IMR-90 (cell line): ENCODE data around the gene TANK. TPM values are rescaled to one million over a fixed set of nuclear protein-coding genes. Genes with fewer than 3 reads are reported as not detected.

ENCODE experiments used
- ATAC-seq: fragments of 200-7000 bp; cut with Tn5 transposase; 2 replicates; pipeline ENCODE4 v1.9.1; 2020; ENCODE audit warnings: low read depth, mild to moderate bottlenecking, moderate library complexity
- BruUV-seq: library from RNA; stranded (reverse); fragments of 400-500 nt; replicated peaks from 2 replicates; lab custom pipeline; 2021; lab: Mats Ljungman, UMichigan
- CTCF ChIA-PET: fragments of 300-600 bp; formaldehyde crosslinking; extraction: SDS; loops from one replicate; lab custom pipeline; 2021; ENCODE audit warnings: antibody characterized with exemption; lab: Yijun Ruan, JAX
- POLR2A ChIA-PET: fragments of 300-600 bp; sonication (Branson Sonifier 250); formaldehyde crosslinking; loops from one replicate; lab custom pipeline; 2022; ENCODE audit warnings: antibody characterized with exemption; ENCODE audit not compliant: unreplicated experiment; lab: Charles Lee
- DNase-seq: peaks from one replicate; pipeline ENCODE4 v3.0.0; 2013
- H2AFZ ChIP-seq: replicated peaks from 2 replicates; pipeline ENCODE3; 2013; ENCODE audit warnings: low read length, mild to moderate bottlenecking; ENCODE audit not compliant: poor library complexity
- H2AK5ac ChIP-seq: 2 replicates; pipeline ENCODE4 v1.6.1; 2013; ENCODE audit warnings: low read depth, low read length, inconsistent platforms
- H2AK9ac ChIP-seq: replicated peaks from 2 replicates; pipeline ENCODE3; 2013; ENCODE audit warnings: mild to moderate bottlenecking, low read depth, low read length, moderate library complexity; ENCODE audit not compliant: poor library complexity
- H2BK120ac ChIP-seq: 2 replicates; pipeline ENCODE4 v1.6.1; 2013; ENCODE audit warnings: low read depth, low read length, inconsistent platforms
- H2BK15ac ChIP-seq: 3 replicates; pipeline ENCODE4 v1.6.1; 2013; ENCODE audit warnings: low read depth, low read length, inconsistent platforms
- H2BK20ac ChIP-seq: 2 replicates; pipeline ENCODE4 v1.6.1; 2013; ENCODE audit warnings: low read depth, mild to moderate bottlenecking, inconsistent platforms, low read length, moderate library complexity
- H2BK5ac ChIP-seq: 2 replicates; pipeline ENCODE4 v1.6.1; 2013; ENCODE audit warnings: mild to moderate bottlenecking, low read depth, low read length, inconsistent platforms; ENCODE audit not compliant: poor library complexity, severe bottlenecking
- H3K14ac ChIP-seq: replicated peaks from 2 replicates; pipeline ENCODE4 v1.6.1; 2013; ENCODE audit warnings: low read depth, low read length, inconsistent platforms
- H3K18ac ChIP-seq: 2 replicates; pipeline ENCODE4 v1.6.1; 2013; ENCODE audit warnings: low read depth, low read length, control low read depth
- H3K23ac ChIP-seq: 2 replicates; pipeline ENCODE4 v1.6.1; 2013; ENCODE audit warnings: low read depth, low read length, inconsistent platforms
- H3K27ac ChIP-seq: 2 replicates; pipeline ENCODE4 v1.5.1; 2013; ENCODE audit warnings: mild to moderate bottlenecking, control low read depth, low read length; ENCODE audit not compliant: insufficient read depth
- H3K27me3 ChIP-seq: 2 replicates; pipeline ENCODE4 v1.6.1; 2013; ENCODE audit warnings: low read length; ENCODE audit not compliant: control insufficient read depth, insufficient read depth
- H3K36me3 ChIP-seq: 2 replicates; pipeline ENCODE4 v1.6.1; 2013; ENCODE audit warnings: low read length, mixed read lengths; ENCODE audit not compliant: control insufficient read depth, insufficient read depth
- H3K4ac ChIP-seq: 2 replicates; pipeline ENCODE4 v1.6.1; 2013; ENCODE audit warnings: low read depth, low read length, inconsistent platforms
- H3K4me1 ChIP-seq: 2 replicates; pipeline ENCODE4 v1.6.1; 2013; ENCODE audit warnings: low read length, mixed read lengths; ENCODE audit not compliant: control insufficient read depth, insufficient read depth
- H3K4me2 ChIP-seq: 2 replicates; pipeline ENCODE4 v1.6.1; 2013; ENCODE audit warnings: low read depth, mild to moderate bottlenecking, control low read depth, low read length, moderate library complexity
- H3K4me3 ChIP-seq: 2 replicates; pipeline ENCODE4 v1.5.1; 2013; ENCODE audit warnings: low read depth, mild to moderate bottlenecking, control low read depth, low read length, moderate library complexity; ENCODE audit not compliant: insufficient read depth
- H3K56ac ChIP-seq: 2 replicates; pipeline ENCODE4 v1.6.1; 2013; ENCODE audit warnings: low read length, inconsistent platforms; ENCODE audit not compliant: insufficient read depth; ENCODE audit errors: extremely low read depth
- H3K79me1 ChIP-seq, 2 experiments: 2 replicates each; pipeline ENCODE4 v1.6.1; 2013; ENCODE audit warnings: low read length in 2 of 2, inconsistent platforms in 1 of 2, low read depth in 1 of 2
- H3K9ac ChIP-seq: 2 replicates; pipeline ENCODE4 v1.6.1; 2013; ENCODE audit warnings: low read depth, low read length, control low read depth
- H3K9me1 ChIP-seq: 2 replicates; pipeline ENCODE4 v1.6.1; 2013; ENCODE audit warnings: low read length, inconsistent platforms; ENCODE audit not compliant: insufficient read depth
- H3K9me3 ChIP-seq: 2 replicates; pipeline ENCODE4 v1.6.1; 2013; ENCODE audit warnings: low read length; ENCODE audit not compliant: control insufficient read depth, insufficient read depth
- H4K20me1 ChIP-seq: 2 replicates; pipeline ENCODE4 v1.6.1; 2013; ENCODE audit warnings: low read length, inconsistent platforms; ENCODE audit not compliant: insufficient read depth
- H4K5ac ChIP-seq: 2 replicates; pipeline ENCODE4 v1.6.1; 2013; ENCODE audit warnings: mild to moderate bottlenecking, low read depth, low read length, control low read depth
- H4K8ac ChIP-seq, 2 experiments: 2 replicates each; pipeline ENCODE4 v1.6.1; 2013; ENCODE audit warnings: low read depth in 2 of 2, low read length in 2 of 2, control low read depth in 1 of 2, inconsistent platforms in 1 of 2
- H4K91ac ChIP-seq: 2 replicates; pipeline ENCODE4 v1.6.1; 2013; ENCODE audit warnings: low read depth, low read length, inconsistent platforms; ENCODE audit not compliant: insufficient read depth
- CEBPB ChIP-seq: IDR thresholded peaks from 2 replicates; pipeline ENCODE4 v1.6.1; 2012; ENCODE audit warnings: low read depth, low read length, improper control_type of control experiment
- CHD1 ChIP-seq: IDR thresholded peaks from 2 replicates; pipeline ENCODE4 v1.6.1; 2012; ENCODE audit warnings: low read depth, low read length, improper control_type of control experiment
- ELK1 ChIP-seq: fragments of 150-350 bp; IDR thresholded peaks from 2 replicates; pipeline ENCODE4 v1.6.1; 2016; ENCODE audit warnings: low read depth, mild to moderate bottlenecking, low read length, moderate library complexity, borderline replicate concordance
- FOS ChIP-seq: fragments of 150-350 bp; IDR thresholded peaks from 2 replicates; pipeline ENCODE4 v1.6.1; 2016; ENCODE audit warnings: low read depth, low read length
- MAFK ChIP-seq: IDR thresholded peaks from 2 replicates; pipeline ENCODE4 v1.6.1; 2012; ENCODE audit warnings: low read depth, low read length, improper control_type of control experiment
- MAZ ChIP-seq: IDR thresholded peaks from 2 replicates; pipeline ENCODE4 v1.6.1; 2012; ENCODE audit warnings: low read depth, mild to moderate bottlenecking, low read length, improper control_type of control experiment, moderate library complexity, borderline replicate concordance
- MXI1 ChIP-seq: IDR thresholded peaks from 2 replicates; pipeline ENCODE4 v1.6.1; 2012; ENCODE audit warnings: low read depth, mild to moderate bottlenecking, low read length, moderate library complexity, borderline replicate concordance
- NFE2L2 ChIP-seq: fragments of 150-350 bp; IDR thresholded peaks from 2 replicates; pipeline ENCODE4 v1.6.1; 2016; ENCODE audit warnings: low read depth, mild to moderate bottlenecking, low read length
- POLR2A ChIP-seq: IDR thresholded peaks from 2 replicates; pipeline ENCODE4 v1.6.1; 2012; ENCODE audit warnings: mild to moderate bottlenecking, low read depth, low read length
- RAD21 ChIP-seq: IDR thresholded peaks from 2 replicates; pipeline ENCODE4 v1.6.1; 2012; ENCODE audit warnings: low read length, improper control_type of control experiment
- RCOR1 ChIP-seq: IDR thresholded peaks from 2 replicates; pipeline ENCODE4 v1.6.1; 2012; ENCODE audit warnings: mild to moderate bottlenecking, low read length, improper control_type of control experiment; ENCODE audit not compliant: insufficient replicate concordance
- RFX5 ChIP-seq: IDR thresholded peaks from 2 replicates; pipeline ENCODE4 v1.8.0; 2012; ENCODE audit warnings: low read depth, mild to moderate bottlenecking, low read length, moderate library complexity
- SMC3 ChIP-seq: fragments of 150-350 bp; IDR thresholded peaks from 2 replicates; pipeline ENCODE4 v1.6.1; 2016; ENCODE audit warnings: low read depth, mild to moderate bottlenecking, antibody characterized with exemption, low read length, moderate library complexity
- USF2 ChIP-seq: fragments of 150-350 bp; IDR thresholded peaks from 2 replicates; pipeline ENCODE4 v1.6.1; 2017; ENCODE audit warnings: mild to moderate bottlenecking, antibody characterized with exemption, low read length, low read depth
- dilution Hi-C: fragments of 300-500 bp; cut with HindIII; formaldehyde crosslinking; loops from one replicate; pipeline ENCODE4 v1.14.3; 2018; ENCODE audit warnings: low sequenced_read_pairs; ENCODE audit not compliant: unreplicated experiment
- in situ Hi-C: fragments of 300-500 bp; cut with MboI; formaldehyde crosslinking; loops from 3 replicates; pipeline ENCODE4 v1.14.3; 2019; ENCODE audit warnings: low sequenced_read_pairs, inconsistent platforms, mixed read lengths
- intact Hi-C: fragments of 100-400 bp; cut with micrococcal nuclease; formaldehyde crosslinking; loops from 2 replicates; pipeline ENCODE4 v1.10.0; 2022
- polyA plus RNA-seq, 3 experiments: library from polyadenylated mRNA; depleted of rRNA; stranded (reverse); fragments of >200 nt; gene quantifications; 2 replicates each; pipeline ENCODE4 v1.2.3, GENCODE V29; 2012; ENCODE audit warnings: low replicate concordance in 1 of 3
- total RNA-seq: library from RNA; depleted of rRNA; stranded (reverse); fragments of >200 nt; gene quantifications from 2 replicates; pipeline ENCODE4 v1.2.3, GENCODE V29; 2012

TANK gene
- total and polyA plus RNA-seq, 2 of the 4 experiments (the other 2 are of a cell fraction): 25.4 to 41.9 TPM

- dilution Hi-C loops: no loop called here
- no peak for DNase-seq
- no peak overlapping the region for H3K4me3 ChIP-seq
- H3K23ac ChIP-seq: no peak overlapping the region
- peaks cover 15 to 17% of the 10 kb centered on the region in 2 experiments for H3K79me1 ChIP-seq
- H2AK5ac ChIP-seq: no peak overlapping the region
- H4K5ac ChIP-seq: no peak overlapping the region
- H2BK5ac ChIP-seq: no peak overlapping the region
- no peak overlapping the region for H3K4ac ChIP-seq
- H3K4me2 ChIP-seq: no peak overlapping the region
- H3K56ac ChIP-seq: no peak overlapping the region
- no peaks in the 10 kb centered on the region for H3K9me1 ChIP-seq
- no peak overlapping the region for H3K27ac ChIP-seq
- in situ Hi-C loops: no loop called here
- H3K36me3 ChIP-seq: peaks cover 9% of the 10 kb centered on the region; the same call in 1 of the 2 replicates
- no peak overlapping the region for H2BK15ac ChIP-seq
- no peaks in the 10 kb centered on the region for H3K27me3 ChIP-seq
- no peak overlapping the region for H3K18ac ChIP-seq
- no peak overlapping the region for H4K91ac ChIP-seq
- ChIA-PET POLR2A (no interaction called here), CTCF (no interaction called here)
- no peaks in the 10 kb centered on the region for H3K4me1 ChIP-seq
- no peak overlapping the region for H3K9ac ChIP-seq
- no peak overlapping the region for H2AFZ ChIP-seq
- intact Hi-C loops: no loop called here
- H2AK9ac ChIP-seq: no peak overlapping the region
- BruUV-seq: no TSS peak
- TF ChIP-seq CEBPB: no peak
- TF ChIP-seq POLR2A: no peak
- TF ChIP-seq NFE2L2: no peak
- no peak for TF ChIP-seq USF2
- TF ChIP-seq SMC3: no peak
- TF ChIP-seq FOS: no peak
- no peak for TF ChIP-seq MXI1
- no peak for TF ChIP-seq MAFK
- TF ChIP-seq ELK1: no peak
- TF ChIP-seq CHD1: no peak
- no peak for TF ChIP-seq RAD21
- TF ChIP-seq MAZ: no peak
- TF ChIP-seq RFX5: no peak
- TF ChIP-seq RCOR1: no peak
- no peak overlapping the region for H2BK120ac ChIP-seq
- no peaks in the 10 kb centered on the region for H3K9me3 ChIP-seq
- no peak overlapping the region for H4K8ac ChIP-seq
- H2BK20ac ChIP-seq: no peak overlapping the region
- H3K14ac ChIP-seq: no peak overlapping the region
- H4K20me1 ChIP-seq: no peaks in the 10 kb centered on the region
- ATAC-seq: no peak
Measured at GRCh38 chr2:161190050-161190449, 29.8 kb downstream of the TANK start.
